HL-60 (cell line): ENCODE results near the gene IQGAP2.

Experiments used
- DNase-seq, 2 experiments: peaks; one replicate each; pipeline ENCODE4 v3.0.0-alpha.2; 2010 to 2020; ENCODE audit warnings: low read depth in 1 of 2, low spot score in 1 of 2
- H3K27ac ChIP-seq: fragments of 250-450 bp; sonication (Bioruptor Pico); replicated peaks from 2 replicates; pipeline ENCODE4 v1.5.1; 2020; ENCODE audit warnings: mild to moderate bottlenecking, moderate library complexity
- H3K27me3 ChIP-seq: fragments of 250-450 bp; sonication (Bioruptor Pico); 2 replicates; pipeline ENCODE4 v1.5.1; 2021; ENCODE audit warnings: mild to moderate bottlenecking, moderate library complexity; ENCODE audit not compliant: insufficient read depth, poor library complexity, severe bottlenecking
- H3K4me3 ChIP-seq: replicated peaks from 2 replicates; pipeline ENCODE4 v1.5.1; 2011; ENCODE audit warnings: mild to moderate bottlenecking, control low read depth, low read length; ENCODE audit not compliant: insufficient read depth
- CTCF ChIP-seq: IDR thresholded peaks from one replicate; pipeline ENCODE4 v1.5.1; 2011; ENCODE audit warnings: low read length, control low read depth, inconsistent platforms; ENCODE audit not compliant: insufficient read depth
- GABPA ChIP-seq: IDR thresholded peaks from 2 replicates; pipeline ENCODE4 v1.6.1; 2012; ENCODE audit warnings: low read depth
- POLR2AphosphoS5 ChIP-seq: IDR thresholded peaks from 2 replicates; pipeline ENCODE4 v1.6.1; 2012; ENCODE audit warnings: low read depth
- REST ChIP-seq: IDR thresholded peaks from 2 replicates; pipeline ENCODE4 v1.6.1; 2012; ENCODE audit warnings: low read depth; ENCODE audit not compliant: insufficient replicate concordance
- SPI1 ChIP-seq: IDR thresholded peaks from 2 replicates; pipeline ENCODE4 v1.6.1; 2012; ENCODE audit warnings: low read depth, mild to moderate bottlenecking, borderline replicate concordance

The IQGAP2 gene

GRCh38 chr5:76637490-76637889 is 234.4 kb downstream of the IQGAP2 start:
- no peak for TF ChIP-seq CTCF
- TF ChIP-seq SPI1: no peak
- TF ChIP-seq GABPA: no peak
- no peak for TF ChIP-seq POLR2AphosphoS5
- no peak for TF ChIP-seq REST
- H3K27me3 ChIP-seq: no peaks in the 10 kb centered on the region
- no peak overlapping the region for H3K27ac ChIP-seq
- DNase-seq: no peak
- no peak overlapping the region for H3K4me3 ChIP-seq

- TF ChIP-seq SPI1 (no peak), GABPA (no peak), POLR2AphosphoS5 (no peak), REST (no peak), CTCF (no peak)
- no peak overlapping the region for H3K4me3 ChIP-seq
- DNase-seq: no peak
- no peak overlapping the region for H3K27ac ChIP-seq
- H3K27me3 ChIP-seq: no peaks in the 10 kb centered on the region
Measured at GRCh38 chr5:76638479-76638878, 235.4 kb downstream of the IQGAP2 start.

- Histone ChIP-seq H3K4me3 (no peak overlapping the region), H3K27me3 (no peaks in the 10 kb centered on the region), H3K27ac (no peak overlapping the region)
- DNase-seq: peak; percentile 1 to 53
- TF ChIP-seq SPI1: no peak
Measured at GRCh38 chr5:76641514-76642120, 238.5 kb downstream of the IQGAP2 start.

- TF ChIP-seq REST: no peak
- no peak for TF ChIP-seq GABPA
- TF ChIP-seq POLR2AphosphoS5: no peak
- TF ChIP-seq SPI1: no peak
- no peak for TF ChIP-seq CTCF
- Histone ChIP-seq H3K4me3 (no peak overlapping the region), H3K27ac (no peak overlapping the region), H3K27me3 (no peaks in the 10 kb centered on the region)
- DNase-seq: no peak
Measured at GRCh38 chr5:76642390-76643040, 239.4 kb downstream of the IQGAP2 start.
